Natural killer cell treated with Interleukin-12 subunit alpha and Interleukin-12 subunit beta and Interleukin-15 and Interleukin-18, amount 100 ng/mL, for 72 hours (primary cell): ENCODE data around the gene KCNAB1. TPM values are rescaled to one million over a fixed set of nuclear protein-coding genes. Genes with fewer than 3 reads are reported as not detected.
"Not testable (repeated sequence)": the region's sequence is repeated elsewhere in the genome, so short reads cannot be mapped to it uniquely, and the experiment has no call there.

ENCODE experiments used
- ATAC-seq, 2 donors: fragments of 150-1000 bp; cut with Tn5 transposase in 1 of 2; sonication (Bioruptor Pico), chemical (Tn5 transposase) in 1 of 2; 2 replicates each; pipeline ENCODE4 v1.10.0; 2021
- DNase-seq: peaks from one replicate; pipeline ENCODE4 v3.0.0; 2022; ENCODE audit warnings: low spot score
- H3K27ac Mint-ChIP-seq, 2 donors: 1 replicate in 1 of 2; 2 replicates in 1 of 2; pipeline ENCODE4 v1.8.0; 2022; ENCODE audit warnings: mixed read lengths in 2 of 2, mild to moderate bottlenecking in 1 of 2, moderate library complexity in 1 of 2
- H3K27me3 Mint-ChIP-seq, 2 donors: 1 replicate in 1 of 2; 2 replicates in 1 of 2; pipeline ENCODE4 v1.8.0; 2022; ENCODE audit warnings: mixed read lengths in 2 of 2
- H3K36me3 Mint-ChIP-seq: one replicate; pipeline ENCODE4 v1.8.0; 2022; ENCODE audit warnings: mixed read lengths
- H3K4me1 Mint-ChIP-seq, 2 donors: 1 replicate in 1 of 2; 2 replicates in 1 of 2; pipeline ENCODE4 v1.8.0; 2022; ENCODE audit warnings: low read depth in 2 of 2, mixed read lengths in 2 of 2, mild to moderate bottlenecking in 1 of 2
- H3K4me3 Mint-ChIP-seq: one replicate; pipeline ENCODE4 v1.8.0; 2022; ENCODE audit warnings: mixed read lengths
- H3K9me3 Mint-ChIP-seq: 2 replicates; pipeline ENCODE4 v1.8.0; 2022; ENCODE audit warnings: mixed read lengths
- total RNA-seq, 2 donors: library from RNA; stranded (reverse); gene quantifications; one replicate each; pipeline ENCODE4 v1.2.3, GENCODE V29; 2022

The KCNAB1 gene
- total RNA-seq, 2 donors from 2014 or later, result not detected

DNA sequence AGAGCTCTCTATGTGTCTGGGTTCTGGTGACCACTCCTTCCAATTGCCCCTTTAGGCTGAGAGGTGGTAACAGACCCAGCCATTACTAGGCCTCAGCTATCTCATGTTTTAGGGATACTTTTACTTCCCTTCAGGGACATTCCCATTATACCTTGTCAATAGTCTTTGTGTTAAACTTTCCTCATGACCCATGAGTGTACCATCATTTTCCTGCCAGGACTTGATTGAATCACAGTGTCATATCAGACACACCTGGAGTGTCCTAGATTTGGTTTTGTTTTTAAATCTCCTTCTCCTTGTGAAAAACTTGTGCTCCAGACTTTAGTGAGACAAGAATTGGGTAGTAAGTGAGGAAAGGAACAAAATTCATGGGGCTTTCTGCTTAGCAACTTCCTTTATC lies 136.6 kb downstream of the KCNAB1 start:
- Mint-ChIP-seq H3K9me3 (no peaks in the 10 kb centered on the region), H3K36me3 (no peaks in the 10 kb centered on the region), H3K27me3 (peaks cover 8 to 18% of the 10 kb centered on the region in 2 donors), H3K27ac (no peak overlapping the region), H3K4me1 (no peaks in the 10 kb centered on the region), H3K4me3 (no peak overlapping the region)
- ATAC-seq (no peak), DNase-seq (no peak)

DNA sequence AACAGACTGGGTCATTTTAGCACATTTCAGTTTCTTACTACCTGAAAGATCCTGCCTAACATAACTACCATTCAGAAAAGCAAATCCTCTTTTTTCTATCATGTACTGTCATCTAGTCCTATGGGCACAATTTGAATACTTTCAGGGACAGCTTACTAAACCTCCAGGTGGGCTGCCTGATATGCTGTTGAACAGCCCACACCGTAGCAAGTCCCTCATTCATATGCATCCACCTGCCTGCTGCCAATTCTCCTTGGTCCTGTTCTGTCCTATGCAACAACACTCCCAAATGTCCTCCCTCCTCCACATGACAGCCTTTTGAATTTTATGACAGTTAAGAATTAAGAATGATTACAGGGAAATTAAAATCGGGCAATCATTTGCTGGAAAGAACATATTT lies 137.9 kb downstream of the KCNAB1 start:
- H3K27me3 Mint-ChIP-seq, result peaks cover 7 to 18% of the 10 kb centered on the region in 2 donors

DNA sequence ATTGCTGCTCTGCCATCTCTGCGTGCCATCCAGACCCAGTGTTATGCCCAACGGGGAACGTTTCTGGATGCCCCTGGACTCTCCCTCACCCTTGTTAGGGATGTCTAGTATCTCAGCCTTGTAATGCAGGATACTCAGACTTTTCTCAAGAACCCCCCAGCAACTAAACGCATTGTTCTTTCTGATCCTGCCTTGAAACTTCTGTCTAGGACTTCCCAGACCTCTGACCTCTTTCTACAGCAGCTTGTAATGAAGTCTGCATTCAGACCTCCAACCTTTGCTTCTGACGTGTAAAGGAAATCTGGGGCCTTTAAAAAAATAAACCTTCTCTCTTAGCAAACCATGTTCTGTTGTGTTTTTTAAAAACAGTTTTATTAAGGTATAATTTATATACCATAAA lies 139.5 kb downstream of the KCNAB1 start:
- DNase-seq (no peak), ATAC-seq (no peak)
- H3K27ac Mint-ChIP-seq, result no peak overlapping the region
- peaks cover 9 to 19% of the 10 kb centered on the region in 2 donors for H3K27me3 Mint-ChIP-seq
- no peaks in the 10 kb centered on the region for H3K36me3 Mint-ChIP-seq
- no peaks in the 10 kb centered on the region for H3K9me3 Mint-ChIP-seq
- no peaks in the 10 kb centered on the region for H3K4me1 Mint-ChIP-seq
- H3K4me3 Mint-ChIP-seq, result no peak overlapping the region

More for the DNA sequence above, 137.9 kb downstream of the KCNAB1 start:
- Mint-ChIP-seq H3K4me1 (no peaks in the 10 kb centered on the region), H3K36me3 (no peaks in the 10 kb centered on the region), H3K4me3 (no peak overlapping the region), H3K27ac (no peak overlapping the region), H3K9me3 (no peaks in the 10 kb centered on the region)
- ATAC-seq (no peak), DNase-seq (no peak)

GRCh38 chr3:156260331-156260730 lies 140.0 kb downstream of the KCNAB1 start:
- Mint-ChIP-seq H3K4me3 (no peak overlapping the region), H3K27ac (no peak overlapping the region), H3K36me3 (no peaks in the 10 kb centered on the region), H3K27me3 (peaks cover 10 to 21% of the 10 kb centered on the region in 2 donors), H3K4me1 (no peaks in the 10 kb centered on the region), H3K9me3 (no peaks in the 10 kb centered on the region)
- DNase-seq (no peak), ATAC-seq (no peak)

DNA sequence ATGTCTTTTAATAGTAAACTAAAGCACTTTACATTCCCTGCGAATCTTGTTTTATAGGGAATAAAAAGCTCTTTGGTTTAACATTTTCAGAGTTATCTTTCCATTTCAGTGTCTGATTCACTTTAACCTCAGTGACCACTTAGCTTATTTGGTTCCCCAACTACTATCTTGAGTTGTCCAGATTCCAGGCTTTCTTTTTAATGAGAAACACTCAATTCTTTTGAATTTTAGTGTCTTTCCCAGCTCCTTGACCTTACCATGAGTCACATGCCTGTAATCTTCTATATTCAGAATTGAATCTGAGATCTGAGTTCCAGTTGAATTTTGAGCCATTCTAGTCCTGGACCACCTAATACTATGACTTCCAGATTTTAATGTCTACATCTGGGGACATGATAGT lies 144.4 kb downstream of the KCNAB1 start:
- ATAC-seq (no peak), DNase-seq (no peak)
- H3K27me3 Mint-ChIP-seq, result peaks cover 12 to 25% of the 10 kb centered on the region in 2 donors
- H3K27ac Mint-ChIP-seq, result no peak overlapping the region
- no peaks in the 10 kb centered on the region for H3K4me1 Mint-ChIP-seq
- H3K36me3 Mint-ChIP-seq, result no peaks in the 10 kb centered on the region
- peaks cover 3% of the 10 kb centered on the region for H3K9me3 Mint-ChIP-seq
- no peak overlapping the region for H3K4me3 Mint-ChIP-seq

- ATAC-seq (no peak), DNase-seq (no peak)
- Mint-ChIP-seq H3K36me3 (no peaks in the 10 kb centered on the region), H3K27me3 (peaks cover 3 to 21% of the 10 kb centered on the region in 2 donors), H3K27ac (no peak overlapping the region), H3K4me3 (no peak overlapping the region), H3K4me1 (no peaks in the 10 kb centered on the region), H3K9me3 (no peaks in the 10 kb centered on the region)
Observed at GRCh38 chr3:156271508-156271907, 151.1 kb downstream of the KCNAB1 start.

DNA sequence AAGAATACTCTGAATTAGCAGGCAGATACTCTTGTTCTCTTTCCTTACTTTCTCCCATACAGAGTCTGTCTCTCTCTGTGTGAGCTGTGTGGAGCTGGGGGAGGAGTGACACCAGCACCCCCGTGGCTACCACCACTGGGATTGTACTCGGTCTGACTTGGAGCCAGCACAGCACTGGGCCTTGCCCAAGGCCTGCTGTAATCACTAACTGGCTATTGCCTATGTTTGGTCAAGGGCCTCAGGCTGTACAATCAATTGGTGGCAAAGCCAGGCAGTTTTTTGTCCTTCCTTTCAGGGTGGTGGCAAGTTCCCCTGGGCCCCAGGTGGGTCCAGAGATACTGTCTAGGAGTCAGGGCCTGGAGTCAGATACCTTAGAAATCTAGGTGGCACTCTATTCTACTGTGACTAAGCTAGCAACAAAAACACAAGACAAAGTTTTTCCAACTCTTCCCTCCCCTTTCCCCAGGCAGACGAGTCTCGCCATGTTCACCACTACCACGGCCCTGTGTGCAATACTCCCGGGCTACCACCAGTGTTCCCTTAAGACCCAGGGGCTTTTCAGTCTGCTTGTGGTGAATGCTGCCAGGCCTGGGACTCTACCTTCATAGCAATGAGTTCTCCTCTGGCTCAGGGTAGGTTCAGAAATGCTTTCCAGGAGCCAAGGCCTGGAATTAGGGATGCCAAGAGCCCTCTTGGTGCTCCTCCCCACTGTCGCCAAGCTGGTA lies 151.8 kb downstream of the KCNAB1 start:
- no peak overlapping the region for H3K27ac Mint-ChIP-seq
- no peaks in the 10 kb centered on the region for H3K36me3 Mint-ChIP-seq
- ATAC-seq (peak in 1 of 2 donors; percentile 32), DNase-seq (no peak)
- peaks cover 2 to 19% of the 10 kb centered on the region in 2 donors for H3K27me3 Mint-ChIP-seq
- no peaks in the 10 kb centered on the region for H3K9me3 Mint-ChIP-seq
- no peaks in the 10 kb centered on the region for H3K4me1 Mint-ChIP-seq
- no peak overlapping the region for H3K4me3 Mint-ChIP-seq

GRCh38 chr3:156273111-156273694 lies 152.8 kb downstream of the KCNAB1 start:
- H3K4me1 Mint-ChIP-seq, result no peaks in the 10 kb centered on the region
- ATAC-seq (no peak), DNase-seq (no peak)
- H3K9me3 Mint-ChIP-seq, result no peaks in the 10 kb centered on the region
- H3K4me3 Mint-ChIP-seq, result no peak overlapping the region
- H3K27ac Mint-ChIP-seq, result no peak overlapping the region
- no peaks in the 10 kb centered on the region for H3K36me3 Mint-ChIP-seq
- H3K27me3 Mint-ChIP-seq, result peaks cover 0 to 12% of the 10 kb centered on the region in 2 donors

DNA sequence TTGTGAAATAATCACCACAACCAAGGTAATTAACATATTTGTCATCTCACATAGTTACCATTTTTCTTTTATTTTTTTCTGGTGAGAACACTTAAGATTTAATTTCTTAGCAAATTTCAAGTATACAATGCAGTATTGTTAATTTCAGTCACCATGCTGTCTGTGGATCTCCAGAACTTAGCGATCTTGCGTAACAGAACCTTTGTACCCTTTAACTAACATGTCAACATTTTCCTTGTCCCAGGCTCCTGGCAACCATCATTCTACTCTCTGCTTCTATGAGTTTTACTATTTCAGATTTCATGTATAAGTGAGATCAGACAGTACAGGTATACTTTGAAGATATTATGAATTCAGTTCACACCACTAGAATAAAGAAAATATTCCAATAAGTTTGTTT lies 154.4 kb downstream of the KCNAB1 start:
- H3K4me1 Mint-ChIP-seq, result no peaks in the 10 kb centered on the region
- no peaks in the 10 kb centered on the region for H3K36me3 Mint-ChIP-seq

GRCh38 chr3:156284637-156285036 lies 164.3 kb downstream of the KCNAB1 start:
- not testable (repeated sequence) for H3K27ac Mint-ChIP-seq, H3K4me3 Mint-ChIP-seq, H3K4me1 Mint-ChIP-seq, H3K9me3 Mint-ChIP-seq, ATAC-seq, H3K36me3 Mint-ChIP-seq, DNase-seq
- peaks cover 14 to 24% of the 10 kb centered on the region in 2 donors for H3K27me3 Mint-ChIP-seq

More for the DNA sequence above, 154.4 kb downstream of the KCNAB1 start:
- Mint-ChIP-seq H3K27ac (no peak overlapping the region), H3K9me3 (no peaks in the 10 kb centered on the region), H3K4me3 (no peak overlapping the region), H3K27me3 (peaks cover 0 to 9% of the 10 kb centered on the region in 2 donors)
- ATAC-seq (no peak), DNase-seq (no peak)

- no peak overlapping the region for H3K27ac Mint-ChIP-seq
- no peak for DNase-seq
- ATAC-seq, result no peak
- H3K9me3 Mint-ChIP-seq, result no peaks in the 10 kb centered on the region
- peaks cover 20 to 32% of the 10 kb centered on the region in 2 donors for H3K27me3 Mint-ChIP-seq
- H3K4me3 Mint-ChIP-seq, result no peak overlapping the region
- no peaks in the 10 kb centered on the region for H3K36me3 Mint-ChIP-seq
- H3K4me1 Mint-ChIP-seq, result no peaks in the 10 kb centered on the region
Observed at GRCh38 chr3:156285626-156286025, 165.2 kb downstream of the KCNAB1 start.

GRCh38 chr3:156290924-156291271 lies 170.5 kb downstream of the KCNAB1 start:
- ATAC-seq (no peak), DNase-seq (no peak)
- no peak overlapping the region for H3K4me3 Mint-ChIP-seq
- no peak overlapping the region for H3K27ac Mint-ChIP-seq
- H3K27me3 Mint-ChIP-seq, result peaks cover 37 to 47% of the 10 kb centered on the region in 2 donors
- no peaks in the 10 kb centered on the region for H3K4me1 Mint-ChIP-seq
- H3K36me3 Mint-ChIP-seq, result no peaks in the 10 kb centered on the region
- H3K9me3 Mint-ChIP-seq, result no peaks in the 10 kb centered on the region

DNA sequence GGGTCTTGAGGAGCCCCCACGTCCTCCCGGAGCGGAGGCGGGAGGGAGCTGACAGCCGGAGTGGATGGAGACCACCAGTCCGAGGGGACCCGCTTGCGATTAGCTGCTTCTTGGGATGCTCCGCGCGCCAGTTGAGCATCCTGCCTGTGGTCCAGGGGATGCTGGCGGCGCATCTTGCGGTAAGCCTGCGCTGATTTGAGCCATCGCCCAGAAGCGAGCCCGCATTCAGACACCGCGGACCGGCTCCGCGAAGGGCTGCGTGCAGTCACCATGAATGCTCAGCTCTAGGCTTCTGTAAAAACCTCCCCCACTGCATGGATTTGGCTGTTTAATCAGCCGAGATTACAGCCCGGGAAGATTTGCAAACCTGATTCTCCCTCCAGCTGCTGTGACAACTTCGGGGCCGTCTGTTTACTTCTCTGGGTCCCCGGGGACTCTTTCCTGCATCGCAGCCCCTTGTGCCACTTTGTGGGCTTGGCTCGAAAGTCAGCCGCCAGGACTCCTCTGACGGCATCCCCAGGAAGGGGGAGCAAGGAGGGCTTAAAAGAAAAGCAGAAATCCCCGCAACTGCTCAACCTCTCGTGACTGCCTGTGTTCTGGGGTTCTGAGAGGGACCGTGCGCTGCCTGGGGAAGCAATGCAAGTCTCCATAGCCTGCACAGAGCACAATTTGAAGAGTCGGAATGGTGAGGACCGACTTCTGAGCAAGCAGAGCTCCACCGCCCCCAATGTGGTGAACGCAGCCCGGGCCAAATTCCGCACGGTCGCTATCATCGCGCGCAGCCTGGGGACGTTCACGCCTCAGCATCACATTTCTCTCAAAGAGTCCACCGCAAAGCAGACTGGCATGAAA lies 171.1 kb downstream of the KCNAB1 start:
- DNase-seq (no peak), ATAC-seq (peak in 1 of 2 donors; percentile 33)
- no peak overlapping the region for H3K4me3 Mint-ChIP-seq
- no peaks in the 10 kb centered on the region for H3K36me3 Mint-ChIP-seq
- H3K9me3 Mint-ChIP-seq, result no peaks in the 10 kb centered on the region
- H3K4me1 Mint-ChIP-seq, result no peaks in the 10 kb centered on the region
- H3K27ac Mint-ChIP-seq, result no peak overlapping the region
- H3K27me3 Mint-ChIP-seq, result peaks cover 37 to 47% of the 10 kb centered on the region in 2 donors

DNA sequence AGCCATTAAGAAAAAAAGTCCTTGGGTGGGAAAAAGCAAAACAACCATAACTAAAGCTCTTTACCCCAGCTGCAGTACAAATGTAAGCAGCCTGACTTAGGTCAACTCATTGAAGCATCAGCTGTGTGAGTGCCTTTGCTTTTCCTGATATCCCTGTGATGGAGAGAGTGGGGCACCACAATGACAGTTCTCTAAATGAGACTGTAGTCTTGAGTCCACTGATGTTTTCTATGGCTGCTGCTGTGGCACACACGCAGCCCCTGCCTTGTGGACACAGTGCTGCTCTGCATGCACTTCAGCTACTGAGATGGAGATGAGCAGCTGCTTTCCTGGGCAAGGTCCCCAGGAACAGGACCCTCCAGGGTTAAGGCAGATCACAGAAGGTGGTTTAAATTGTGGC lies 173.2 kb downstream of the KCNAB1 start:
- Mint-ChIP-seq H3K4me3 (no peak overlapping the region), H3K27ac (no peak overlapping the region), H3K4me1 (no peaks in the 10 kb centered on the region), H3K9me3 (no peaks in the 10 kb centered on the region), H3K36me3 (no peaks in the 10 kb centered on the region), H3K27me3 (peaks cover 37 to 45% of the 10 kb centered on the region in 2 donors)
- DNase-seq (no peak), ATAC-seq (no peak)
